ENCODE results near the gene SPAG4. TPM values are rescaled to one million over a fixed set of nuclear protein-coding genes. Genes with fewer than 3 reads are reported as not detected.

The SPAG4 gene
- total and polyA plus RNA-seq, 10 of the 15 experiments (the other 5 are each of a cell fraction or from before 2014, with no cell fraction given) = 0.90 to 12.5 (median 2.4) TPM

DNA sequence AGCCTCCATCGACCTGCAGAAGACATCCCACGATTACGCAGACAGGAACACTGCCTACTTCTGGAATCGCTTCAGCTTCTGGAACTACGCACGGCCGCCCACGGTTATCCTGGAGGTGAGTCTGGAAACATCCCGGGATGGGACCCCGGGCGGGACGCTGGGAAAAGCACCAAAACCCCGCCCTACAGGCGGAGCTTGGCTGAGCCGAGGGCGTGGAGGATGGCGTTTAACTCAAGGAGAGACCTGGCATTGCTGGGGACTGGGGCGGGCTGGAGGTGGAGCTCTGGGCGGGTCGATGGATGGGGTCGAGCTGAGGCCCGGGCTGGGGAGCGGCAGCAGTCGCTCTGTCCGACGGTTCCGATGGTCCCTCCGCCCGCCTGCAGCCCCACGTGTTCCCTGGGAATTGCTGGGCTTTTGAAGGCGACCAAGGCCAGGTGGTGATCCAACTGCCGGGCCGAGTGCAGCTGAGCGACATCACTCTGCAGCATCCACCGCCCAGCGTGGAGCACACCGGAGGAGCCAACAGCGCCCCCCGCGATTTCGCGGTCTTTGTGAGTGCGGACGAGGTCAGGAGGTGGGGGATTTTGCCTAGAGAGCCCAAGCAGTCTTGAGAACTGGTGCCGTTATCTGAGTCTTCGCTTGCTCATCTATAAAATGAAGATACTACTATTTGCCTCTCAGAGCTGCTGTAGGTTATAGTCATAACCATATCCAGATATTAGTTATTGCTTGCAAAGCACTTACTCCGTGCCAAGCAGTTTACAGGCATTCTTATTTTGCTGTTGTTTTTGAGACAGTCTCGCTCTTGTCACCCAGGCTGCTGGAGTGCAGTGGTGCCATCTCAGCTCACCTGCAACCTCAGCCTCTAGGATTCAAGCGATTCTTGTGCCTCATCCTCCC, 3.8 kb downstream of the SPAG4 start (continued):
- TF ChIP-seq, protein P1, sequence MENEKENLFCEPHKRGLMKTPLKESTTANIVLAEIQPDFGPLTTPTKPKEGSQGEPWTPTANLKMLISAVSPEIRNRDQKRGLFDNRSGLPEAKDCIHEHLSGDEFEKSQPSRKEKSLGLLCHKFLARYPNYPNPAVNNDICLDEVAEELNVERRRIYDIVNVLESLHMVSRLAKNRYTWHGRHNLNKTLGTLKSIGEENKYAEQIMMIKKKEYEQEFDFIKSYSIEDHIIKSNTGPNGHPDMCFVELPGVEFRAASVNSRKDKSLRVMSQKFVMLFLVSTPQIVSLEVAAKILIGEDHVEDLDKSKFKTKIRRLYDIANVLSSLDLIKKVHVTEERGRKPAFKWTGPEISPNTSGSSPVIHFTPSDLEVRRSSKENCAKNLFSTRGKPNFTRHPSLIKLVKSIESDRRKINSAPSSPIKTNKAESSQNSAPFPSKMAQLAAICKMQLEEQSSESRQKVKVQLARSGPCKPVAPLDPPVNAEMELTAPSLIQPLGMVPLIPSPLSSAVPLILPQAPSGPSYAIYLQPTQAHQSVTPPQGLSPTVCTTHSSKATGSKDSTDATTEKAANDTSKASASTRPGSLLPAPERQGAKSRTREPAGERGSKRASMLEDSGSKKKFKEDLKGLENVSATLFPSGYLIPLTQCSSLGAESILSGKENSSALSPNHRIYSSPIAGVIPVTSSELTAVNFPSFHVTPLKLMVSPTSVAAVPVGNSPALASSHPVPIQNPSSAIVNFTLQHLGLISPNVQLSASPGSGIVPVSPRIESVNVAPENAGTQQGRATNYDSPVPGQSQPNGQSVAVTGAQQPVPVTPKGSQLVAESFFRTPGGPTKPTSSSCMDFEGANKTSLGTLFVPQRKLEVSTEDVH (IDR thresholded peaks at IDR 0.05; ENCODE audit: low read depth, partially characterized antibody) = no peak
- peak; percentile 61 for TF ChIP-seq POLR2A (IDR thresholded peaks at IDR 0.05; ENCODE audit: low read depth, low read length)
- peak; percentile 30; the same call in 1 of the 2 replicates for TF ChIP-seq PAX5 (IDR thresholded peaks at IDR 0.05; ENCODE audit: borderline replicate concordance, low read depth, low read length)
- TF ChIP-seq RAD51 (IDR thresholded peaks at IDR 0.05) = no peak
- TF ChIP-seq TAF1 (IDR thresholded peaks at IDR 0.05; ENCODE audit: borderline replicate concordance, low read depth, low read length) = no peak
- TF ChIP-seq, protein P2, sequence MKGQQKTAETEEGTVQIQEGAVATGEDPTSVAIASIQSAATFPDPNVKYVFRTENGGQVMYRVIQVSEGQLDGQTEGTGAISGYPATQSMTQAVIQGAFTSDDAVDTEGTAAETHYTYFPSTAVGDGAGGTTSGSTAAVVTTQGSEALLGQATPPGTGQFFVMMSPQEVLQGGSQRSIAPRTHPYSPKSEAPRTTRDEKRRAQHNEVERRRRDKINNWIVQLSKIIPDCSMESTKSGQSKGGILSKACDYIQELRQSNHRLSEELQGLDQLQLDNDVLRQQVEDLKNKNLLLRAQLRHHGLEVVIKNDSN (IDR thresholded peaks at IDR 0.05; ENCODE audit: borderline replicate concordance, extremely low read length, insufficient read depth, low read depth, low read length) = no peak
- TF ChIP-seq KLF5 (IDR thresholded peaks at IDR 0.05; ENCODE audit: partially characterized antibody) = no peak
- TF ChIP-seq EED (IDR thresholded peaks at IDR 0.05; ENCODE audit: low read depth) = no peak
- TF ChIP-seq, protein P3, sequence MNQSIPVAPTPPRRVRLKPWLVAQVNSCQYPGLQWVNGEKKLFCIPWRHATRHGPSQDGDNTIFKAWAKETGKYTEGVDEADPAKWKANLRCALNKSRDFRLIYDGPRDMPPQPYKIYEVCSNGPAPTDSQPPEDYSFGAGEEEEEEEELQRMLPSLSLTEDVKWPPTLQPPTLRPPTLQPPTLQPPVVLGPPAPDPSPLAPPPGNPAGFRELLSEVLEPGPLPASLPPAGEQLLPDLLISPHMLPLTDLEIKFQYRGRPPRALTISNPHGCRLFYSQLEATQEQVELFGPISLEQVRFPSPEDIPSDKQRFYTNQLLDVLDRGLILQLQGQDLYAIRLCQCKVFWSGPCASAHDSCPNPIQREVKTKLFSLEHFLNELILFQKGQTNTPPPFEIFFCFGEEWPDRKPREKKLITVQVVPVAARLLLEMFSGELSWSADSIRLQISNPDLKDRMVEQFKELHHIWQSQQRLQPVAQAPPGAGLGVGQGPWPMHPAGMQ (IDR thresholded peaks at IDR 0.05; ENCODE audit: borderline replicate concordance) = no peak
- TF ChIP-seq ZNF24 (IDR thresholded peaks at IDR 0.05) = no peak
- TF ChIP-seq ESRRA (IDR thresholded peaks at IDR 0.05; ENCODE audit: low read length) = no peak
- TF ChIP-seq, protein P4, sequence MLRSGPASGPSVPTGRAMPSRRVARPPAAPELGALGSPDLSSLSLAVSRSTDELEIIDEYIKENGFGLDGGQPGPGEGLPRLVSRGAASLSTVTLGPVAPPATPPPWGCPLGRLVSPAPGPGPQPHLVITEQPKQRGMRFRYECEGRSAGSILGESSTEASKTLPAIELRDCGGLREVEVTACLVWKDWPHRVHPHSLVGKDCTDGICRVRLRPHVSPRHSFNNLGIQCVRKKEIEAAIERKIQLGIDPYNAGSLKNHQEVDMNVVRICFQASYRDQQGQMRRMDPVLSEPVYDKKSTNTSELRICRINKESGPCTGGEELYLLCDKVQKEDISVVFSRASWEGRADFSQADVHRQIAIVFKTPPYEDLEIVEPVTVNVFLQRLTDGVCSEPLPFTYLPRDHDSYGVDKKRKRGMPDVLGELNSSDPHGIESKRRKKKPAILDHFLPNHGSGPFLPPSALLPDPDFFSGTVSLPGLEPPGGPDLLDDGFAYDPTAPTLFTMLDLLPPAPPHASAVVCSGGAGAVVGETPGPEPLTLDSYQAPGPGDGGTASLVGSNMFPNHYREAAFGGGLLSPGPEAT (IDR thresholded peaks at IDR 0.05; ENCODE audit: low read depth) = peak; percentile 70; the same call in 1 of the 2 replicates
- no peak for TF ChIP-seq ZBED1 (IDR thresholded peaks at IDR 0.05; ENCODE audit: borderline replicate concordance)
- no peak for TF ChIP-seq ZNF274 (IDR thresholded peaks at IDR 0.05; ENCODE audit: insufficient read depth, insufficient read length)
- no peak for TF ChIP-seq MTA3 (IDR thresholded peaks at IDR 0.05; ENCODE audit: borderline replicate concordance, low read length)
- 0 out of 2 replicates have a peak, but pooled peaks have one; percentile 7 for TF ChIP-seq BCL11A (IDR thresholded peaks at IDR 0.05; ENCODE audit: low read depth, low read length)
- TF ChIP-seq PML (IDR thresholded peaks at IDR 0.05; ENCODE audit: low read length) = no peak
- TF ChIP-seq EP300 (IDR thresholded peaks at IDR 0.05; ENCODE audit: borderline replicate concordance in 1 of 2, control insufficient read depth in 1 of 2, low read depth in 2 of 2, low read length in 2 of 2) = no peak
- TF ChIP-seq RBBP5 (conservative IDR thresholded peaks at IDR 0.05) = no peak
- TF ChIP-seq, protein P5, sequence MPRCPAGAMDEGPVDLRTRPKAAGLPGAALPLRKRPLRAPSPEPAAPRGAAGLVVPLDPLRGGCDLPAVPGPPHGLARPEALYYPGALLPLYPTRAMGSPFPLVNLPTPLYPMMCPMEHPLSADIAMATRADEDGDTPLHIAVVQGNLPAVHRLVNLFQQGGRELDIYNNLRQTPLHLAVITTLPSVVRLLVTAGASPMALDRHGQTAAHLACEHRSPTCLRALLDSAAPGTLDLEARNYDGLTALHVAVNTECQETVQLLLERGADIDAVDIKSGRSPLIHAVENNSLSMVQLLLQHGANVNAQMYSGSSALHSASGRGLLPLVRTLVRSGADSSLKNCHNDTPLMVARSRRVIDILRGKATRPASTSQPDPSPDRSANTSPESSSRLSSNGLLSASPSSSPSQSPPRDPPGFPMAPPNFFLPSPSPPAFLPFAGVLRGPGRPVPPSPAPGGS (IDR thresholded peaks at IDR 0.05; ENCODE audit: borderline replicate concordance, insufficient read depth, low read depth, low read length, poor library complexity, severe bottlenecking) = no peak
- no peak for TF ChIP-seq RFX5 (IDR thresholded peaks at IDR 0.05; ENCODE audit: low read depth, low read length)
- no peak for TF ChIP-seq EZH2 (IDR thresholded peaks at IDR 0.05; ENCODE audit: borderline replicate concordance, control insufficient read depth, low read depth, low read length)

Data from GM12878 (cell line).